ENCODE results near the gene ABHD6.

ABHD6 gene

GRCh38 chr3:58296269-58296668 lies 58.7 kb downstream of the ABHD6 start:
- no peak for DNase-seq (ENCODE audit: low spot score)
- H3K27ac ChIP-seq, result no peak overlapping the region
- TF ChIP-seq, protein P1, sequence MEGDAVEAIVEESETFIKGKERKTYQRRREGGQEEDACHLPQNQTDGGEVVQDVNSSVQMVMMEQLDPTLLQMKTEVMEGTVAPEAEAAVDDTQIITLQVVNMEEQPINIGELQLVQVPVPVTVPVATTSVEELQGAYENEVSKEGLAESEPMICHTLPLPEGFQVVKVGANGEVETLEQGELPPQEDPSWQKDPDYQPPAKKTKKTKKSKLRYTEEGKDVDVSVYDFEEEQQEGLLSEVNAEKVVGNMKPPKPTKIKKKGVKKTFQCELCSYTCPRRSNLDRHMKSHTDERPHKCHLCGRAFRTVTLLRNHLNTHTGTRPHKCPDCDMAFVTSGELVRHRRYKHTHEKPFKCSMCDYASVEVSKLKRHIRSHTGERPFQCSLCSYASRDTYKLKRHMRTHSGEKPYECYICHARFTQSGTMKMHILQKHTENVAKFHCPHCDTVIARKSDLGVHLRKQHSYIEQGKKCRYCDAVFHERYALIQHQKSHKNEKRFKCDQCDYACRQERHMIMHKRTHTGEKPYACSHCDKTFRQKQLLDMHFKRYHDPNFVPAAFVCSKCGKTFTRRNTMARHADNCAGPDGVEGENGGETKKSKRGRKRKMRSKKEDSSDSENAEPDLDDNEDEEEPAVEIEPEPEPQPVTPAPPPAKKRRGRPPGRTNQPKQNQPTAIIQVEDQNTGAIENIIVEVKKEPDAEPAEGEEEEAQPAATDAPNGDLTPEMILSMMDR (conservative IDR thresholded peaks at IDR 0.05; ENCODE audit: low read depth), result no peak
- ChIA-PET CTCF (interaction anchor here (0.6 kb wide), 1 partner anchor 9 kb away, joined by 5 read pairs; no protein-coding TSS in a partner anchor), POLR2A (ENCODE audit: low non-redundant PET) (no interaction called here)

- DNase-seq (ENCODE audit: low spot score), result no peak
- ChIA-PET CTCF (no interaction called here), POLR2A (ENCODE audit: low non-redundant PET) (no interaction called here)
- no peak overlapping the region for H3K27ac ChIP-seq
- TF ChIP-seq, protein P1 (conservative IDR thresholded peaks at IDR 0.05; ENCODE audit: low read depth), result no peak
These were observed 59.3 kb downstream of the ABHD6 start for GRCh38 chr3:58296843-58297242.

GRCh38 chr3:58298190-58298589 lies 60.6 kb downstream of the ABHD6 start:
- ChIA-PET CTCF (interaction anchor here (1.0 kb wide), 1 partner anchor 80 kb away, joined by 3 read pairs; no protein-coding TSS in a partner anchor), POLR2A (ENCODE audit: low non-redundant PET) (no interaction called here)
- TF ChIP-seq, protein P1 (conservative IDR thresholded peaks at IDR 0.05; ENCODE audit: low read depth), result no peak

GRCh38 chr3:58299075-58299474 lies 61.5 kb downstream of the ABHD6 start:
- POLR2A ChIA-PET (ENCODE audit: low non-redundant PET), result no interaction called here
- TF ChIP-seq, protein P1 (conservative IDR thresholded peaks at IDR 0.05; ENCODE audit: low read depth), result no peak
- CTCF ChIA-PET, result interaction anchor here (1.0 to 1.4 kb wide), 2 partner anchors 81 to 113 kb away, joined by 3 read pairs; no protein-coding TSS in a partner anchor
- no peak for DNase-seq (ENCODE audit: low spot score)
- H3K27ac ChIP-seq, result no peak overlapping the region

More at GRCh38 chr3:58298190-58298589, 60.6 kb downstream of the ABHD6 start:
- H3K27ac ChIP-seq, result no peak overlapping the region
- DNase-seq (ENCODE audit: low spot score), result no peak

DNA sequence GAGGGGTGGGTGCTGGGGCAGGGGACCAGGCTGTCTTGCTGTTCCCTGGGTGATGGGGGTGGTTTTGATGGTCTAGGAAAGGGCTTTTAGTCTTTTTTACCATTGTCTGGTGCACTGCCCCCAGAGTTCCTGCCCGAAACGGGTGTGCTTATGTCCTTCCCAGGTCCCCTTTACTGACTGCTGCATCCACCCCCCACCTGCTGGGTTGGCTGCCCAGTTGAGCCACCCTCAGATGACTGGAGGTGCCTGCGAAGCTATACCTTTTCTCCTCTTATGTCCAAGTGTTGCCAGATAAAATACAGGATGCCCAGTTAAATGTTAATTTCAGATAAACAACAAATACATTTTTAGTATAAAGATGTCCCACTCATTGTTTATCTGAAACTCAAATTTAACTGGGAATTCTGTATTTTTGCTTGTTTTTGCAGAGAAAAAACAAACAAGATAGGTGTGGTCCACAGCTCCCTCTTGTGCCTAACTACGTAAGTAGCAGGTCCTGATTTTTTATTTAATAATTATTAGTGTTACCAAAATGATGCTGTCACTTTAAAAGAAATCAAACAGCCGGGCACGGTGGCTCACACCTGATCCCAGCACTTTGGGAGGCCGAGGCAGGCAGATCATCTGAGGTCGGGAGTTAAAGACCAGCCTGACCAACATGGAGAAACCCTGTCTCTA lies 62.4 kb downstream of the ABHD6 start:
- TF ChIP-seq, protein P1 (conservative IDR thresholded peaks at IDR 0.05; ENCODE audit: low read depth), result peak; percentile 77
- ChIA-PET POLR2A (ENCODE audit: low non-redundant PET) (no interaction called here), CTCF (interaction anchor here (0.6 to 3.0 kb wide), 5 partner anchors 60 to 158 kb away, joined by 3 to 21 read pairs (median 4); no protein-coding TSS in a partner anchor)
- no peak overlapping the region for H3K27ac ChIP-seq
- DNase-seq (ENCODE audit: low spot score), result peak; percentile 13

DNA sequence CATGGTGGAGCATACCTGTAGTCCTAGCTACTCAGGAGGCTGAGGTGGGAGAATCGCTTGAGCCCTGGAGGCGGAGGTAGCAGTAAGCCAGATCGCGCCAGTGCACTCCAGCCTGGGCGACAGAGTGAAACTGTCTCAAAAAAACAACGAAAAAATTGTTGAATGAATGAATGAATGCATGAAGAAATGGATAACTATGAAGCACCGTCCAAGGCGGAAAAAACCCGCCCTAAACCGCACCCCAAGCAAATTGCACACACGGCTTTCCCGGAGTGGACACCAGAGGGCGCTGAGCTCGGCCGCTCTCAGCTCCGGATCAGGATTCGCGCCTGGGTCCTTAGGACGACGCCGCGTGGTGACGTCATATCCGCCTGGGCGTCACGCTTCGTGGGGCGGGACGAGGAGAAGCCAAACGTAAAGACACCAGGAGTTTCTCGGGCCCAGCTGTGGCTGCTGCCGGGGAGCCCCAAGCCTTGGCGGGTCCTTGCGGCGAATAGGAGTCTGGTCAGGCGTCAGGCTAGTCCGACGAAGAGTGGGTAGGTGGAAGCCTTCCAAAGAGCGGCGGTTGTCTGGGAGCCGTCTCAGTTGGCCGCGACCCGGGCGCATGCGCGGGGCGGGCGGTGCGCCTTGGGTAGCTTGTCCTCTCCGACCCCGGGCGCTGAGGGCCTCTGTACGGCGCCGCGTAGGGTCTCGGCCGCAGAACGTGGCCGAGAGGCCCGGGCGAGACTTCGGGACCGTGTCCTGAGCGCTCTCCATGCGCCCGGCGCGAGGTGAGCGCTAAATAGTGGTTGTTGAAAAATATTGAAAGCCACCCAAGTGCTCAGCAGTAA lies 68.5 kb downstream of the ABHD6 start, which contains the start of the genes HTD2 and RPP14:
Gene HTD2 (plus strand): TSS at position 639 of the 830 bp plus-strand sequence. CDS start 11,094 bp downstream, outside the sequence.
Gene RPP14 (plus strand): TSS at position 364 of the 830 bp plus-strand sequence. CDS start 4,085 bp downstream, outside the sequence.
- H3K27ac ChIP-seq, result peak within 1 kb of the TSS; percentile 94
- DNase-seq (ENCODE audit: low spot score), result peak; percentile 88
- CTCF ChIA-PET, result interaction anchor here (0.6 to 2.5 kb wide), 14 partner anchors 10 to 707 kb away, joined by 3 to 8 read pairs (median 4); no protein-coding TSS in a partner anchor
- TF ChIP-seq, protein P1 (conservative IDR thresholded peaks at IDR 0.05; ENCODE audit: low read depth), result peak; percentile 95
- POLR2A ChIA-PET (ENCODE audit: low non-redundant PET), result no interaction called here
